Trophoblast cell (in vitro differentiated cells and primary cell): ENCODE measurements around the gene ARL8A.
"Not testable (repeated sequence)": the region's sequence is repeated elsewhere in the genome, so short reads cannot be mapped to it uniquely, and the experiment has no call there.

Source experiments
- DNase-seq, 2 donors: peaks; one replicate each; pipeline ENCODE4 v3.0.0-alpha.2; 2016
- H2AFZ ChIP-seq: 2 replicates; pipeline ENCODE4 v1.6.1; 2013; ENCODE audit warnings: low read length, moderate library complexity, mild to moderate bottlenecking; ENCODE audit not compliant: insufficient read depth, poor library complexity
- H2AK5ac ChIP-seq: 2 replicates; pipeline ENCODE4 v1.6.1; 2013; ENCODE audit warnings: mild to moderate bottlenecking, low read length
- H2BK120ac ChIP-seq: 2 replicates; pipeline ENCODE4 v1.6.1; 2013; ENCODE audit warnings: low read length, mild to moderate bottlenecking, moderate library complexity; ENCODE audit not compliant: insufficient read depth, poor library complexity
- H2BK12ac ChIP-seq: 2 replicates; pipeline ENCODE4 v1.6.1; 2013; ENCODE audit warnings: mild to moderate bottlenecking, low read length, moderate library complexity
- H2BK5ac ChIP-seq: 2 replicates; pipeline ENCODE4 v1.6.1; 2013; ENCODE audit warnings: low read length, low read depth, moderate library complexity, mild to moderate bottlenecking; ENCODE audit not compliant: poor library complexity
- H3K14ac ChIP-seq: 2 replicates; pipeline ENCODE4 v1.6.1; 2013; ENCODE audit warnings: mild to moderate bottlenecking, low read length
- H3K18ac ChIP-seq: 2 replicates; pipeline ENCODE4 v1.6.1; 2013; ENCODE audit warnings: mild to moderate bottlenecking, low read length
- H3K23ac ChIP-seq: 2 replicates; pipeline ENCODE4 v1.6.1; 2013; ENCODE audit warnings: low read length
- H3K27ac ChIP-seq: 2 replicates; pipeline ENCODE4 v1.5.1; 2013; ENCODE audit warnings: low read depth, mild to moderate bottlenecking, inconsistent platforms, low read length, moderate library complexity
- H3K27me3 ChIP-seq: 2 replicates; pipeline ENCODE4 v1.6.1; 2013; ENCODE audit warnings: inconsistent platforms, mild to moderate bottlenecking, low read length, moderate library complexity; ENCODE audit not compliant: insufficient read depth
- H3K36me3 ChIP-seq, 2 experiments: 1 replicate in 1 of 2; 2 replicates in 1 of 2; pipeline ENCODE4 v1.6.1; 2013; ENCODE audit warnings: low read length in 2 of 2, mild to moderate bottlenecking in 2 of 2, moderate library complexity in 1 of 2; ENCODE audit not compliant: insufficient read depth in 2 of 2, control insufficient read depth in 1 of 2
- H3K4ac ChIP-seq: 2 replicates; pipeline ENCODE4 v1.6.1; 2013; ENCODE audit warnings: low read depth, mild to moderate bottlenecking, low read length, moderate library complexity
- H3K4me1 ChIP-seq, 2 experiments: 1 replicate in 1 of 2; 2 replicates in 1 of 2; pipeline ENCODE4 v1.6.1; 2013; ENCODE audit warnings: low read length in 2 of 2, mild to moderate bottlenecking in 2 of 2, moderate library complexity in 1 of 2; ENCODE audit not compliant: insufficient read depth in 2 of 2, control insufficient read depth in 1 of 2
- H3K4me2 ChIP-seq: 2 replicates; pipeline ENCODE4 v1.6.1; 2013; ENCODE audit warnings: inconsistent platforms, mild to moderate bottlenecking, low read length, moderate library complexity
- H3K4me3 ChIP-seq: 2 replicates; pipeline ENCODE4 v1.5.1; 2013; ENCODE audit warnings: mild to moderate bottlenecking, low read depth, low read length, inconsistent platforms
- H3K79me1 ChIP-seq: one replicate; pipeline ENCODE4 v1.6.1; 2013; ENCODE audit warnings: low read length
- H3K79me2 ChIP-seq: 2 replicates; pipeline ENCODE4 v1.6.1; 2013; ENCODE audit warnings: low read length, mild to moderate bottlenecking; ENCODE audit not compliant: control insufficient read depth, insufficient read depth, poor library complexity
- H3K9ac ChIP-seq: 2 replicates; pipeline ENCODE4 v1.6.1; 2013; ENCODE audit warnings: mild to moderate bottlenecking, low read length
- H3K9me3 ChIP-seq: 2 replicates; pipeline ENCODE4 v1.6.1; 2013; ENCODE audit warnings: low read depth, mild to moderate bottlenecking, control low read depth, inconsistent platforms, low read length; ENCODE audit not compliant: insufficient read depth
- H4K12ac ChIP-seq: 2 replicates; pipeline ENCODE4 v1.6.1; 2013; ENCODE audit warnings: low read depth, mild to moderate bottlenecking, low read length, moderate library complexity
- H4K8ac ChIP-seq: 2 replicates; pipeline ENCODE4 v1.6.1; 2013; ENCODE audit warnings: low read depth, mild to moderate bottlenecking, low read length, moderate library complexity
- H4K91ac ChIP-seq: one replicate; pipeline ENCODE4 v1.6.1; 2013; ENCODE audit warnings: low read depth, mild to moderate bottlenecking, low read length, moderate library complexity
- WGBS: extraction: QIAGEN DNeasy Blood & Tissue Kit; methylation state at CpG from one replicate; pipeline ENCODE4 v1.1.7; 2013; ENCODE audit warnings: missing lambda C conversion rate; ENCODE audit not compliant: insufficient read length, insufficient coverage; ENCODE audit errors: extremely low coverage; 5-methylcytosine and 5-hydroxymethylcytosine counted together

The ARL8A gene

GRCh38 chr1:202145744-202146140, 1.2 kb upstream of the ARL8A start:
- not testable (repeated sequence) for H3K27ac ChIP-seq, H3K9ac ChIP-seq, H4K12ac ChIP-seq, H2BK12ac ChIP-seq, H2BK120ac ChIP-seq, H3K9me3 ChIP-seq, H3K36me3 ChIP-seq, H2BK5ac ChIP-seq, DNase-seq, H4K91ac ChIP-seq, H3K14ac ChIP-seq, H2AFZ ChIP-seq, H2AK5ac ChIP-seq, H3K18ac ChIP-seq, H3K4me3 ChIP-seq, H3K23ac ChIP-seq, H4K8ac ChIP-seq, H3K4ac ChIP-seq, H3K27me3 ChIP-seq, H3K4me2 ChIP-seq
- peaks cover 16% of the 10 kb centered on the region for H3K79me1 ChIP-seq
- peaks cover 13% of the 10 kb centered on the region for H3K79me2 ChIP-seq
- no CpG with 5 or more reads among the region's 8 CpGs for WGBS
- peaks cover 8 to 17% of the 10 kb centered on the region in 2 experiments for H3K4me1 ChIP-seq

DNA sequence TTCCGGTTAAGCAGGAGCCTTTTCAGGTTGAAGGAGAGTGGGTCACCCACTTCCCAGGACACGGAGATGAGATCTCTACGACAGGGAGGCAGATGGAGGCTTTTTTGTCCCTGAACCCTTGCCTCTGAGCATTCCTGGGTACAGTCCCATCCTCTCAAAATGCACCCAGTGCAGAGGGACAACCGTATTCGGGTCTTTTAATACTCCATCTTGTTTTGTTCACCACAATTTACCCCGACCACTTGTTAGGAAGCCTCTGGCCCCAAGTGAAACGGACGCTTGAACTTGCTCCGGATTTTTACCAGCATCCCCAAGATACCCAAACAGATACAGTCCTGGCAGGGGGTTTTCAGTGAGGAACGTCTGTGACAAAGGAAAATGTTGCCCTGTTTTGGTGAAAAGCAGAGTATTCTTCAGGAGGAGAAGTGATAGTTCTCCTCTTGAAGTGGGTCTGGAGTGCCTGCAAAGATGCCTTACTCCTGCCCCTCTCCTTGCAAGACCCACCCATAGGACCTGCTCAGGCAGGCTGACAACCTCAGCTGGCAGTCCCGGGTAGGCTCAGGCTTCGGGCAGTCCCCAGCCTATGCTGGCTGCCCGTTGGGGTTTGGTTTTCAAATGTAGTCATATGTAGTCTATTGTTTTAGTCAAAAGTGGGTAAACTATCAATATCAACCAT, 669 bp upstream of the ARL8A start:
- H3K79me1 ChIP-seq, result peaks cover 16% of the 10 kb centered on the region
- H3K27me3 ChIP-seq, result no peaks in the 10 kb centered on the region
- no peak overlapping the region for H3K27ac ChIP-seq
- peak overlapping the region; percentile 80 for H3K14ac ChIP-seq
- no peak overlapping the region for H3K23ac ChIP-seq
- H3K4me1 ChIP-seq, result peaks cover 8 to 17% of the 10 kb centered on the region in 2 experiments
- H2AFZ ChIP-seq, result peak overlapping the region; percentile 38
- H3K4me3 ChIP-seq, result peak overlapping the region; percentile 91
- DNase-seq, result no peak
- H3K4ac ChIP-seq, result no peak overlapping the region
- H3K4me2 ChIP-seq, result peak overlapping the region; percentile 85
- no peak overlapping the region for H3K9ac ChIP-seq
- H3K79me2 ChIP-seq, result peaks cover 13% of the 10 kb centered on the region
- WGBS, result no CpG with 5 or more reads among the region's 13 CpGs
- peak overlapping the region; percentile 47 for H4K91ac ChIP-seq
- no peaks in the 10 kb centered on the region for H3K36me3 ChIP-seq
- H4K8ac ChIP-seq, result peak overlapping the region; percentile 86
- no peak overlapping the region for H2BK5ac ChIP-seq
- H2AK5ac ChIP-seq, result no peak overlapping the region
- peak overlapping the region; percentile 1 for H4K12ac ChIP-seq
- no peak overlapping the region for H3K18ac ChIP-seq
- H2BK12ac ChIP-seq, result no peak overlapping the region
- H2BK120ac ChIP-seq, result no peak overlapping the region
- H3K9me3 ChIP-seq, result no peaks in the 10 kb centered on the region

GRCh38 chr1:202143768-202144401, 652 bp downstream of the ARL8A start:
- peak overlapping the region; percentile 63 for H4K12ac ChIP-seq
- no peak overlapping the region for H3K27ac ChIP-seq
- H3K4ac ChIP-seq, result peak overlapping the region; percentile 53
- H4K8ac ChIP-seq, result peak overlapping the region; percentile 86
- H3K79me1 ChIP-seq, result peaks cover 16% of the 10 kb centered on the region
- peaks cover 8 to 17% of the 10 kb centered on the region in 2 experiments for H3K4me1 ChIP-seq
- no CpG with 5 or more reads among the region's 58 CpGs for WGBS
- no peaks in the 10 kb centered on the region for H3K9me3 ChIP-seq
- H2BK120ac ChIP-seq, result peak overlapping the region; percentile 59
- peak overlapping the region; percentile 69 for H2AFZ ChIP-seq
- no peak for DNase-seq
- peak overlapping the region; percentile 69 for H2AK5ac ChIP-seq
- H3K23ac ChIP-seq, result no peak overlapping the region
- peak overlapping the region; percentile 38 for H3K18ac ChIP-seq
- H3K27me3 ChIP-seq, result no peaks in the 10 kb centered on the region
- peak overlapping the region; percentile 91 for H3K4me3 ChIP-seq
- no peaks in the 10 kb centered on the region for H3K36me3 ChIP-seq
- H2BK12ac ChIP-seq, result no peak overlapping the region
- H3K9ac ChIP-seq, result peak overlapping the region; percentile 94
- H4K91ac ChIP-seq, result peak overlapping the region; percentile 47
- peaks cover 13% of the 10 kb centered on the region for H3K79me2 ChIP-seq
- no peak overlapping the region for H2BK5ac ChIP-seq
- peak overlapping the region; percentile 85 for H3K4me2 ChIP-seq
- peak overlapping the region; percentile 92 for H3K14ac ChIP-seq

GRCh38 chr1:202143011-202143767, 1.3 kb downstream of the ARL8A start:
- Histone ChIP-seq H2BK12ac (no peak overlapping the region), H3K27me3 (no peaks in the 10 kb centered on the region), H4K8ac (peak overlapping the region; percentile 86), H4K12ac (peak overlapping the region; percentile 63), H3K4ac (peak overlapping the region; percentile 53), H3K4me3 (peak overlapping the region; percentile 91), H3K4me1 (peaks cover 8 to 17% of the 10 kb centered on the region in 2 experiments), H3K79me2 (peaks cover 13% of the 10 kb centered on the region), H3K18ac (peak overlapping the region; percentile 38), H3K36me3 (peaks cover under 1 to 3% of the 10 kb centered on the region in 2 experiments), H3K4me2 (peak overlapping the region; percentile 85), H3K9me3 (no peaks in the 10 kb centered on the region), H2AK5ac (peak overlapping the region; percentile 69), H2AFZ (no peak overlapping the region), H2BK5ac (no peak overlapping the region), H2BK120ac (no peak overlapping the region), H3K14ac (peak overlapping the region; percentile 17), H3K23ac (no peak overlapping the region), H3K79me1 (peaks cover 16% of the 10 kb centered on the region), H4K91ac (peak overlapping the region; percentile 47), H3K9ac (peak overlapping the region; percentile 10), H3K27ac (no peak overlapping the region)
- peak; percentile 42 to 59 for DNase-seq
- WGBS, result no CpG with 5 or more reads among the region's 17 CpGs
